ENCODE data around the gene RAPGEF3.

Gene RAPGEF3

GRCh38 chr12:47717443-47718193, 41.1 kb downstream of the RAPGEF3 start:
- peak; percentile 61 to 64 for DNase-seq

- DNase-seq: no peak
Measured at GRCh38 chr12:47717046-47717442, 41.6 kb downstream of the RAPGEF3 start.

DNA sequence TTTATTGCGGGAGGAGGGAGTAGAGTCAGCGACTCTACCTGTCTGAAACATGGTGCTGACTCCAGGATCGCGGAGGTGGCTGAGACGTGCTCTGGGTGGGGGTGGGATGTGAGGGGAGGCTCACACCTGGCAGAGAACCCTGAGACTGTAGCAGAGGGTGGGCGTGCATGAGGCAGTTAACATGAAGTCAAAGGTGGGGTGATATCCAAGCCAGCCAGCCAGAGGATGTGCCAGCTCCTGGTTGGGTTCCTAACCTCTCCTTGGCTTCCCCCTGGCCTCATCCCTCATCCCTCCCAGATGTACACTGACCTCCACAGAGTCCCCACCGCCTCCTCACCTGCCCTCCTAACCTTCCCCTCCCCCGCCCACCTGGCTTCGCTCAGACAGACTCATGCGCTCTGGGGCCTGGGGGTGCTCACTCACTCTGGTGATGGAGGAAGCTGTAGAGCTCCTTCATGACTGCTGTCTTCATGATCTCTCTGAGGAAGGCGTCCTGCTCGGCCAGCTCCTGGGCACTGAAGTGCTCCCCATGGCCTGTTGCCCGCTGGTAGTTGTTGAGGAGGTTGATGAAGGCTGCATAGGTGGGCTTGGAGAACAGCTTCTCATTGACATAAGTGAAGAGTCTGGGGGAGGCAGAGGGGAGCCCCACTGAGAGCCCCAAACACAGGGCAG, 42.7 kb downstream of the RAPGEF3 start:
- DNase-seq: no peak

DNA sequence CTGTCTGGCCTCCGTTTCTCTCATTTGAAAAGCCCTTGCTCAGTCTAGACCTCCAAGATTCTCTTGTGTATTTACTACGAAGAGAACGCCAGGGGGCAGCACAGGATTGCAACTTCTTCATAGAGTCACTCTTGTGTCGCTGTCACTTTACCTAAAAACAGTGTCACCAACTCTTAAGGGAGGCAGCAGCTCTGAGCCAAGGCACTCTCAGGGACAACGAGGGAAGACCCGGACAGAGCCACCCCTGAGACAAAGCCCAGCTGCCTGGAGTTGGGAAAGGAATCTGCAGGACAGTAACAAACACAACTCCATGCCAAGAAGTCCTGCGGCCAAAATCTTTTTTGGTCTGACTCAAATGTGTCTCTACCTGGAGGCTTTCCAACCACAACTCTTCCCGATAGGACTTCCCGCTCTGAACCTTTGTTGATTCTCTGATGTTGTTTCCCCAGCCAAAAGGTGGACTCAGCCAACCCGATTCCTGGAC, 43.2 kb downstream of the RAPGEF3 start:
- DNase-seq: peak; percentile 80 to 85

DNA sequence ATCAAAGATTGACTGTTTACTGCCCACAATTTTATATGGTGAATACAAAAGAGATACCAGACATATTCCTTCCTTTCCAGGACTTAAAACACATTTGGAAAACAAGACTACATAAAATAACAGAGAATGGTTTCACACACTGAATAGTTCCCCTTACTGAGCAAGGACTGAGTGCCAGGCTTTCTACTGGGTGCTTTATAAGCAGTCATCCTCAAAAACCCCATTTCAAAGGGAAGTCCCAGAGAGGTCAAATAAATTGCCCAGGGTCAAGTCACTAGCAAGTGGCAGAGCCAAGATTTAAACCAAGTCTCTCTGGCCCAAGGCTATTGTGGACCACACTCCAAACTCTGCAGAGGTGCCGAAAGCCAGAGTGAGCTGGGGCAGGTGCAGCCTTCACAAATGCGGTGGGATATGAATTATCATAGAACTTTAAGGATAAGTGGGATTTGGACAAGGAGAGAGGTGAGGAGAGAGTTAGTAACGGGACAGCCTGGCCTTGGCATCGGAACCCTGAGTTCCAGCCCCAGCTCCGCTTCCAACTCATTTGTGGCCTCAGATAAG, 43.8 kb downstream of the RAPGEF3 start:
- DNase-seq: no peak

GRCh38 chr12:47712171-47712570, 46.5 kb downstream of the RAPGEF3 start:
- DNase-seq: no peak

- DNase-seq: no peak
Measured at GRCh38 chr12:47711448-47711847, 47.2 kb downstream of the RAPGEF3 start.

DNA sequence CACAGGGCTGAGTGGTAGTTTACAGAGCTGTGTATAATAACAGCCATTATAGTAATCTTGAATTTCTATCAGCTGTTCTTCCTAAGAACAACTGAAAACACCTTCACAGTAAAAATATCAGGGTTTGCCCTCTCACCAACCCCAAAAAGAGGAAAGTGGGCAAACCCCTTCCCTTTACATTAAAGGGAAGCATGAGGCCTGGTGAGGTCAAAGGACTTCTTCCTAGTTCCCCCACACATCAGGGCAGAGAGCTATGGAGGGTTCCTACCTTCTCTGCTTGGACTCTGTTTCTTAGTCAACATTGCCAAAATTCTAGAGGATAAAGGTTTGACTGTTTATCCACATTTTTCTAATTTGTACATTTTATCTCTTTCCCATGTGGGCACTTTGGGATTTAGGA, 48.4 kb downstream of the RAPGEF3 start:
- DNase-seq: no peak

DNA sequence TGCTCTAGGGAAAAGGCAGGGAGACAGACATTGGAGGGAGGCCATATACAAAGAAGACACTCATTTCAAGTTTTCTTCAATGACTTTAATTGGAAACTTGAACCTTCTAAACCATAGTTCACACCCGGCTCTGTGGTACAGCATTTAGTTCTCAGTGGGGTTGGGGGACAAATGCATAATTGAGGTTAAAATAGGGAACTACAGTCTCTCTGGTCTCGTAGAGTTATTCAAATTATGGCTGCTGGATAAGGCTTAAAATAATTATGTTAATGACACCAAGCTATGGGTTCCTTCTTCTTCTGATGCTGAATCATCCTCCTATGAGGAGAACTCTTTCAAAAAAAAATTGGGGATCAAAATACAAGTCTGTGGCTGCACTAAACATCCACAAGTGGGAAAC, 49.0 kb downstream of the RAPGEF3 start:
- DNase-seq: no peak

DNA sequence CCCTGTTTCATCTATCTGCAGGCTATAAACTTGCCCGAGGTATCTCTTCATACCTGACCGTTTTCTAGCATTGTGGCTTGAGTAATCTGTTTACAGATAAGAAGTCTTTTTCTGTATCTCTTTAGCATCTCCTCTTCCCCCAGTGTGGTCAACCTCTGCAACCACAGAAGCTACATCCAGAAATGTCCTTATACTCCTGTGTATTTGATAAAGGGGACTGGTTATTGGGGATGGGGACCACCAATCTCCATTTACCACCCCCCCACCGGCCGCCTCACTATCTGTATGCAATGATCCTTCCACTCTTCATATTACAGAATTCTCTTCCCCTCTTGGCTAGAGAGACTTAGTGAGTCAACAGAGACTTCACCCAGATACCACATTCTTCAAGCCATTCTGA, 49.4 kb downstream of the RAPGEF3 start:
- no peak for DNase-seq

DNA sequence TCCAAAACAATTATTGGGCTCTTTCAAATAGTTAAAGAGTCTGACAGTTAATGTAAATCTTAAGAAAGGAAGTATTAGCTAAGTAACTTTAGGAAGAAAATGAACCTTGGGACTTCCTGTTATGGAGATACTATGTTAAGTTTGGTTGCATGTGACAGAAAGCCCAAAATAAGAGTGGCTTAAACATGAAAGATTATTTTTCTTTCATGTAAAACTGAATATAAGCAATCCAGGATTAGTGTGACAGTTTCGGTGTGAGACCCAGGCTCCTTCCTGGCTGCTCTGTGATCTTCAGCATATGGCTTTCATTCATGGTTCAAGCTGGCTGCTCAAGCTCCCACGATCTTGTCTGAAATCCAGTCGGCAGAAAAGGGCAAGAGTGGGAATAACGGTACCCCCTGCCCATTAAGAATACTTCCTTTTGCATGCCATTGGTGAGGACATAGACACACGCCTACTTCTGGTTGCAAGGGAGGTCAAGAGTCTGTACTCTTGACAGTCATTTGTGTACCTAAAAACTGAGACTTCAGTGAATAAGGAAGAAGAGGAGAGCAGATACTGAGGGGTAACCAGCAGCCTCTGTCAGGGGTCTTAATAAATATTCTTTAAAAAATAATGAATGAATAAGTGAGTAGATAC, 50.7 kb downstream of the RAPGEF3 start:
- DNase-seq: no peak

- no peak for DNase-seq
Measured at GRCh38 chr12:47707355-47707754, 51.3 kb downstream of the RAPGEF3 start.

DNA sequence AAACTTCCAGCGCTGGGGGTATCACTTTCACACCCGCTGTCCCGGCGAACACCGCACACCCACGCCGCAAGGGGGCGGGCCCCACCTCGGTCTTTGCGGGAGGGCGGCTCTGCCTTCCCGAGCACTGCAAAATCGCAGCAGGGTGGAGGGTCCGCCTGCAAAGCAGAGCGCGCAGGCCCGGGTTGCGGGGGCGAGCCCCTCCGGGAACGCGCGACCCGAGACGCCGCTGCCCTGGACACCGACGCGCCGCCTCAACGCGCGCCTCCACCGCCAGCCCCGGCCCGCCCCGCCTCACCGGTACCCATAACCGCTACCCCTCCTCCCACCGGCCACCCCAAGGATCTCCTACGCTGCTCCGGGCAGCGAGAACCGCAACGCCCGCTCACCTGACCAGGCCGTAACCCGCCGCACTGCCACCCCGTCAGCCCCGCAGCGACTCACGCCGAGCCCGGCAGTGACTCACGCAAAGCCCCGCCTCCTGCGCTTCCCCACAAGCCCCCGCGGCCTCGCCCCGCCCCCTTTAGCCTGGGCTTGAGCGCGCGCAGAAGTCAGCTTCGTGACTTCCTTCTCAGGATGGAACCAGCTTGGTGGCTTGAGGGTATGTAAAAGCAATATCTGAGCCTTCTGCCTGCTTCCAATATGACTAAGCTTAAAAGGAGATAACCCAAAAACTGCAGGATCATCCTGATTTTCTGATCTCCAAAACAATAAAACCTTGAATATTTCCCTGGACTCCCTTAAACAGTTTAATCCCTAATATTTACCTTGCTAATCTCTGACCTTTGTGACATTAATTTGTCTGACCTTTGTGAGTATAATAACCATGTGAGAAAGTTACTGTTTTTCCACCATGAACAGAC, 52.9 kb downstream of the RAPGEF3 start, which contains the start of gene RPAP3:
Gene RPAP3, minus strand, starts transcription at position 465 of the 860 bp plus-strand sequence. CDS start 3,190 bp downstream, outside the sequence.
- DNase-seq: peak; percentile 94 to 95

- DNase-seq: no peak
Measured at GRCh38 chr12:47705229-47705565, 53.5 kb downstream of the RAPGEF3 start.

DNA sequence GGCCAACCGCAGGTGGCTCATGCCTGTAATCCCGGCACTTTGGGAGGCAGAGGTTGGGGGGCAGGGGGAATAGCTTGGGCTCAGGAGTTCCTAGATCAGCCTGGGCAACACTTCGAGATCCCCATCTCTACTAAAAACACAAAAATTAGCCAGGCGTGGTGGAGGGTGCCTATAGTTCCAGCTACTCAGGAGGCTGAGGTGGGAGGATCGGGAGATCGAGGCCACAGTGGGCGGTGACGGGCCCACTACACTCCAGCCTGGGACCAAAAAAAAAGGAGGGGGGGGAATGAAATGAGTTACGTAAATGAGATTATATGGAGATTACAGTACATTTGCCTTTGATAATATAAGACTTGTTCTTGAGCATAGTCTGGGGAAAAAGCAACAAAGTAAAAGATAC, 54.0 kb downstream of the RAPGEF3 start:
- no peak for DNase-seq

- DNase-seq: no peak
Measured at GRCh38 chr12:47700263-47700662, 58.4 kb downstream of the RAPGEF3 start.

GRCh38 chr12:47698631-47699030, 60.0 kb downstream of the RAPGEF3 start:
- DNase-seq: no peak

- no peak for DNase-seq
Measured at GRCh38 chr12:47698055-47698454, 60.6 kb downstream of the RAPGEF3 start.

GRCh38 chr12:47689215-47689614, 69.5 kb downstream of the RAPGEF3 start:
- no peak for DNase-seq

GRCh38 chr12:47687636-47688035, 71.0 kb downstream of the RAPGEF3 start:
- DNase-seq: no peak

DNA sequence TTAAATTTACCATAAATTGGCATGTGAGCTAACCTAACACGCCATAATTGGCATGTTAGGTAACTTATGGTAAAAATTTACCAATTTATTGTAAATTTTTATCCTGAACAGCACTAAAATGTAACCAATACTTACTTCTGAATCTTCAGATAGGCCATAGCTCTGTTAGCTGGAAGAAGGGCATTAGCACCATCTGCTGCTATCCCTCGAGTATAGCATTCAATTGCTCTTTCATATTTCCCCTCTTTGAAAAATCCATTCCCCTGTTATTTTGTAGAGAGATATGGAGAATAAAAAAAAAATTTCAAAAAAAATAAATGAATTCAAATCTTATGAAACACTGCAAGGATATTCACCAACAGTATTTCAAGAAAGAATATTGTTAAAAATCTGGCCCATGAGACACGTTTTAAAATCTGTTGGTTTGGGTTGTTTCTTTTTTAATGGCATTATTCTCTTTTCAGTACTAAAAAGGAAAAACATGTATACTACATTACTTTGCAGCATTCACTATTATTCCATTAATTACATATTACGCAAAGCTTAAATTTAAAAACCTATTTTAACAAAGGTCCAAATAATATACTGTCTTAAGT, 71.9 kb downstream of the RAPGEF3 start:
- peak in 1 of 2 donors; percentile 42 for DNase-seq
